ENCODE measurements around the gene IDUA. TPM values are rescaled to one million over a fixed set of nuclear protein-coding genes. Genes with fewer than 3 reads are reported as not detected.
A peak's percentile ranks its signal among the peaks of the same experiment; 100 is the strongest.

IDUA gene
- polyA plus RNA-seq, 3 donors: 6.4 to 64.4 (median 8.5) TPM

DNA sequence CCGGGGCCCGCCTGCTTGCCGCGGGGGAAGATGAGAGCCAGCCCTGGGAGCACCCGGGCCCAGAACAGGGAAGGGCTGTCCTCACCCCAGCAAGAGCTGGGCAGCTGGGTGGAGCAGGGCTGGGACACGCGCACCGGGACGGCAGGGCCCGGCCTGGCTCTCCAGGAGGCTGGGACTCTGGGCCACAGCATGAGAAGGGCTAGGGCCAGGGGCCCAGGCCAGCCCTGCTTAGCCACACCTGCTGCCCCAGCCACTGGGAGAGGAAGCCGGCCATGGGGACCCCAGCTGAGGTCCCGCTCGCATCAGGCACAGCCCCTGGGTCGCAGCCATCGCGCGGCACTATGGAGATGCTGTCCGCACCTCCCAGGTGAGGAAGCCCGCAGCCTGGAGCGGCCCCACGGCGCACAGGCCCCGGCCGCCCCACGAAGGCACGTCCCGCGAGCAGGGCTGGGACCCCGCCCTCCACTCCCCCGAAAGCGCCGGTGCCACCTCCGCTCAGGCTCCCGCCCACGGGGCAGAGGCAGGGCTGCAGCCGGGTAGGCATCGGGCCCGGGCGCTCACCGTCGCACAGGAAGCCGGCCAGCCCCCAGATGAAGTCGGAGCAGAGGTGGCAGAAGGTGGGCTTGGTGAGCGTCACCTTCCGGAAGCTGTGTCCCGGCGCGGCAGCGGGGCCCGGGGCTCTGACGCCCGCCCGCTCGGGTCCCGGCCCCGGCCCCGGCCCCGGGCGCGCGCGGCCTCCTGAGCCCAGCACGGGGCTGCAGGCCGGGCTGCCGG is 14.0 kb upstream of the IDUA start:
- Histone ChIP-seq H3K36me3 (replicated peaks in 1 of 2; ENCODE audit: control insufficient read depth in 1 of 2, insufficient read depth in 2 of 2, low read length in 2 of 2) (peaks cover 0 to 5% of the 10 kb centered on the region in 2 donors), H3K9me3 (replicated peaks in 1 of 2; ENCODE audit: control insufficient read depth in 1 of 2, insufficient read depth in 1 of 2, low read length in 2 of 2) (no peaks in the 10 kb centered on the region), H3K4me3 (replicated peaks in 1 of 3; ENCODE audit: low read depth in 2 of 3, low read length in 3 of 3) (peak overlapping the region; percentile 46 to 90 (median 87)), H3K79me2 (ENCODE audit: insufficient read depth, low read length) (peaks cover 18% of the 10 kb centered on the region), H3K4me1 (ENCODE audit: control insufficient read depth in 1 of 2, insufficient read depth in 2 of 2, low read length in 2 of 2) (peaks cover 25 to 38% of the 10 kb centered on the region in 2 donors), H3K27ac (ENCODE audit: low read depth in 1 of 2, low read length in 2 of 2) (peak overlapping the region in 1 of 2 donors; percentile 41), H2AFZ (ENCODE audit: insufficient read depth, low read depth, low read length, poor library complexity, severe bottlenecking) (peak overlapping the region; percentile 65), H3K9ac (ENCODE audit: insufficient read depth, low read length, poor library complexity, severe bottlenecking) (peak overlapping the region; percentile 74), H4K20me1 (ENCODE audit: insufficient read depth, low read length) (peaks cover 45% of the 10 kb centered on the region), H3K27me3 (ENCODE audit: control insufficient read depth in 2 of 2, insufficient read depth in 2 of 2, low read length in 2 of 2) (peaks cover 0 to 20% of the 10 kb centered on the region in 2 donors), H3K4me2 (replicated peaks; ENCODE audit: extremely low read depth, low read length, poor library complexity, severe bottlenecking) (peak overlapping the region; percentile 98)
- TF ChIP-seq, protein P1, sequence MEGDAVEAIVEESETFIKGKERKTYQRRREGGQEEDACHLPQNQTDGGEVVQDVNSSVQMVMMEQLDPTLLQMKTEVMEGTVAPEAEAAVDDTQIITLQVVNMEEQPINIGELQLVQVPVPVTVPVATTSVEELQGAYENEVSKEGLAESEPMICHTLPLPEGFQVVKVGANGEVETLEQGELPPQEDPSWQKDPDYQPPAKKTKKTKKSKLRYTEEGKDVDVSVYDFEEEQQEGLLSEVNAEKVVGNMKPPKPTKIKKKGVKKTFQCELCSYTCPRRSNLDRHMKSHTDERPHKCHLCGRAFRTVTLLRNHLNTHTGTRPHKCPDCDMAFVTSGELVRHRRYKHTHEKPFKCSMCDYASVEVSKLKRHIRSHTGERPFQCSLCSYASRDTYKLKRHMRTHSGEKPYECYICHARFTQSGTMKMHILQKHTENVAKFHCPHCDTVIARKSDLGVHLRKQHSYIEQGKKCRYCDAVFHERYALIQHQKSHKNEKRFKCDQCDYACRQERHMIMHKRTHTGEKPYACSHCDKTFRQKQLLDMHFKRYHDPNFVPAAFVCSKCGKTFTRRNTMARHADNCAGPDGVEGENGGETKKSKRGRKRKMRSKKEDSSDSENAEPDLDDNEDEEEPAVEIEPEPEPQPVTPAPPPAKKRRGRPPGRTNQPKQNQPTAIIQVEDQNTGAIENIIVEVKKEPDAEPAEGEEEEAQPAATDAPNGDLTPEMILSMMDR (IDR thresholded peaks at IDR 0.05): no peak
- Mint-ChIP-seq H3K9me3 (peaks cover 0 to 5% (median 4%) of the 10 kb centered on the region in 7 donors), H3K36me3 (peaks cover 7 to 8% of the 10 kb centered on the region in 2 donors), H3K4me3 (peak overlapping the region; percentile 68 to 77), H3K27ac (no peak overlapping the region), H3K4me1 (peaks cover 15% of the 10 kb centered on the region), H3K27me3 (ENCODE audit: low read depth in 3 of 3) (peaks cover 3 to 26% (median 10%) of the 10 kb centered on the region in 3 donors)
- 1% methylated on average over 65 of the region's 65 CpGs for WGBS (ENCODE audit: insufficient coverage)
- DNase-seq: no peak
- intact Hi-C loops (cut with micrococcal nuclease): loop anchor here (2.0 to 10.0 kb wide), 5 partner anchors 34 to 188 kb away; partner anchors contain the start of gene FGFRL1 (in 1 of the 2)

DNA sequence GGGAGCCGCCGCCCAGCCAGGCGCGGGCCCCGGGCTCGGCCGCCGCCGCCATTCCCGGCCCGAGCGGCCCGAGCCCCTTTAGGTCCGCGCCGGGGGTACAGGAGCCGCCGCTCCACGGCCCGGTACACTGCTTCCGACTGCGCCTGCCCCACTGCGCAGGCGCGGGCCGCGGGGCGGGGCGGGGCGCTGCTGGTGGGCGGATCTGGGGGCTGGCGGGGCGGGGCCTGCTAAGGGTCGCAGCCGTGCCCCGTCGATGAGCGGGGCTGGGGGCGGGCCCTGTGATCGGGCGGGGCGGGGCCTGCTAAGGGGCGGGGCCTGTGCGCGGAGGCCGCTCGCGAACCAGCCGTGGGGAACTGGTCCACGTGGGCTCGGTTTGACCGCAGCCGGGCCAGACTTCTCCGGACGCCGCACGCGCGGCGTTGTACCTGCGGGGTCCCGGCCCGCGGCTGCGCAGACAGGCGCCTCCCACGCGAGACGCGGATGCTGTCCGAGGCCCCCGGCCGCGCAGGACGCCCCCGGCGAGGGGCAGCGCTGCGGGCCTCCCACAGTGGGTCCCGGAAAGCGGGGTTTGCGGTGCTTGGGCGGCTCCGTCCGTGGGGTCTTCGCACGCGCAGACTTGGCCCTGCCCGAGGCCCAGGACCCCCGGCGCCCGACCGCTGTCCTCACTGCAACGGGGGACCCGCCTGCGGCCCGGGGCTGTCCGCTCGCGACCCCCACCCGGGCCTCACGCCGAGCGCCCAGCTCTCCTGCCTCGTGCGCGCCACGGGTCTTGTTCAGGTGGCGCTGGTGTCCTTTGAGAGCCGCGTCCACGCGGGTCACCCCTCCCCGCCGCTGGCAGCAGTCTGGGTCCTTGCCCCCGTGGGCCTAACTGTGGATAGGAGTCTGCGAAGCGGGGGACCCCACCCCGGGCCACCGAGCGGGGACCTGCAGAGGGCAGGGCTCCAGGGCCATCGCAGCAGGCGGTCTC is 13.1 kb upstream of the IDUA start, which contains the start of gene DGKQ:
Gene DGKQ (minus strand): TSS at position 139 of the 967 bp plus-strand sequence. CDS start 87 bp downstream, at position 52.
- Histone ChIP-seq H3K4me2 (replicated peaks; ENCODE audit: extremely low read depth, low read length, poor library complexity, severe bottlenecking) (peak within 1 kb of the TSS; percentile 98), H3K36me3 (replicated peaks in 1 of 2; ENCODE audit: control insufficient read depth in 1 of 2, insufficient read depth in 2 of 2, low read length in 2 of 2) (peaks cover 0 to 5% of the 10 kb centered on the region in 2 donors), H3K79me2 (ENCODE audit: insufficient read depth, low read length) (peaks cover 18% of the 10 kb centered on the region), H3K27me3 (ENCODE audit: control insufficient read depth in 2 of 2, insufficient read depth in 2 of 2, low read length in 2 of 2) (peaks cover 0 to 14% of the 10 kb centered on the region in 2 donors), H3K4me3 (replicated peaks in 1 of 3; ENCODE audit: low read depth in 2 of 3, low read length in 3 of 3) (peak within 1 kb of the TSS; percentile 46 to 90 (median 87)), H3K4me1 (ENCODE audit: control insufficient read depth in 1 of 2, insufficient read depth in 2 of 2, low read length in 2 of 2) (peaks cover 33 to 47% of the 10 kb centered on the region in 2 donors), H3K9ac (ENCODE audit: insufficient read depth, low read length, poor library complexity, severe bottlenecking) (peak within 1 kb of the TSS; percentile 74), H4K20me1 (ENCODE audit: insufficient read depth, low read length) (peaks cover 38% of the 10 kb centered on the region), H3K27ac (ENCODE audit: low read depth in 1 of 2, low read length in 2 of 2) (peak within 1 kb of the TSS in 1 of 2 donors; percentile 41), H3K9me3 (replicated peaks in 1 of 2; ENCODE audit: control insufficient read depth in 1 of 2, insufficient read depth in 1 of 2, low read length in 2 of 2) (no peaks in the 10 kb centered on the region), H2AFZ (ENCODE audit: insufficient read depth, low read depth, low read length, poor library complexity, severe bottlenecking) (peak within 1 kb of the TSS; percentile 65)
- Mint-ChIP-seq H3K9me3 (peaks cover 0 to 5% (median 4%) of the 10 kb centered on the region in 7 donors), H3K27ac (peak within 1 kb of the TSS in 2 of 7 donors; percentile 58 to 83), H3K36me3 (peaks cover 7 to 8% of the 10 kb centered on the region in 2 donors), H3K27me3 (ENCODE audit: low read depth in 3 of 3) (peaks cover 2 to 18% (median 8%) of the 10 kb centered on the region in 3 donors), H3K4me1 (peaks cover 17% of the 10 kb centered on the region), H3K4me3 (peak within 1 kb of the TSS; percentile 68 to 77)
- intact Hi-C loops (cut with micrococcal nuclease): loop anchor here (2.0 to 10.0 kb wide), 5 partner anchors 34 to 189 kb away; partner anchors contain the start of gene FGFRL1 (in 1 of the 2)
- WGBS (ENCODE audit: insufficient coverage): 22% methylated on average over 119 of the region's 123 CpGs
- TF ChIP-seq, protein P1 (IDR thresholded peaks at IDR 0.05): no peak
- peak; percentile 85 to 93 (median 89) for DNase-seq
